ENCODE results near the gene SAMD4B. TPM values are rescaled to one million over a fixed set of nuclear protein-coding genes. Genes with fewer than 3 reads are reported as not detected.

The SAMD4B gene
- total and polyA plus RNA-seq, 2 of the 8 experiments (the other 6 are each of a cell fraction or from before 2014, with no cell fraction given) = 137 to 158 TPM

DNA sequence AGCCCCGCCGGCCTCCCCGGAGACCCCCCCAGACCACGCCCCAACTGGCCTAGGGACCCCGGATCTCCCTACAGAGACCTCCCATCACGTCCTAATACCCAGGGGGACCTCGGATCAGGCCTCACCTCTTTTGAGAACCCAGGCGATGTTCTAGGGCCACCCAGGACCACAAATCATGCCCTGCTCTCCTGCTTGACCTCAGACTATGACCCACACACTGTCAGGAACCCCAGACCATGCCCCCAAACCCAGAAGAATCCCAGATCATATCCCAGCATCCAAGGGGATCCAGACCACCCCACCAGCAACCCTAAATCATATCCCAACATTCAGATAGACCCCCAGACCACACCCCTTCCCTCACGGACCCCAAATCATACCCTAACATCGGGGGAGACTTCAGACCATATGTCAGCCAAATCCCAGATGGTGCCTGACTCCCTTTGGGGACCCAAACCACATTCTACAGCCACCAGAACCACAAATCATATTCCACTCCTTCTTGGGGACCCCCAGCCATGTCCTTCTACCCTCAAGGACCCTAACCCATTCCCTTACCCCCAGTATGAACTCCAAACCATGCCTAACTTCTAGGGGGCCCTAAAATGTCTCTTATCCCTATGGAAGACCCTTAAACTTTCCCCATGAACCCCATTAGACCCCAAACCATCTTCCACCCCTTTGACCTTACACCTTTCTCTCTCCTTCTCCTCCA is 20.9 kb upstream of the SAMD4B start (continued):
- TF ChIP-seq CTBP2 (IDR thresholded peaks at IDR 0.05; ENCODE audit: borderline replicate concordance, insufficient read depth, insufficient read length, low read length) (no peak), NANOG (IDR thresholded peaks at IDR 0.05; ENCODE audit: insufficient read depth, low read depth, low read length, poor library complexity, severe bottlenecking) (no peak), POLR2AphosphoS5 (IDR thresholded peaks at IDR 0.05; ENCODE audit: low read depth, low read length) (no peak), KDM4A (IDR thresholded peaks at IDR 0.05; ENCODE audit: low read depth, low read length, severe bottlenecking) (no peak), ZNF274 (IDR thresholded peaks at IDR 0.05; ENCODE audit: borderline replicate concordance, extremely low read depth, low read length) (no peak)

Measured in H1 (cell line).